Tibial nerve (tissue), 4 donors: ENCODE data around the gene NPEPPS. TPM values are rescaled to one million over a fixed set of nuclear protein-coding genes. Genes with fewer than 3 reads are reported as not detected.
"Not testable (repeated sequence)": the region's sequence is repeated elsewhere in the genome, so short reads cannot be mapped to it uniquely, and the experiment has no call there.

Experiments used
- DNase-seq, 2 donors: peaks; one replicate each; pipeline ENCODE4 v3.0.0-alpha.2; 2019; ENCODE audit warnings: low spot score in 2 of 2
- H3K27ac ChIP-seq, 4 donors: fragments of 200-600 bp; sonication (generic) in 3 of 4; one replicate each; pipeline ENCODE4 v1.5.1; 2017 to 2019; ENCODE audit warnings: mild to moderate bottlenecking in 1 of 4
- H3K27me3 ChIP-seq, 2 donors: fragments of 200-600 bp; sonication (generic) in 1 of 2; one replicate each; pipeline versions ENCODE4 v1.5.1 to v1.6.0; 2017 to 2019
- H3K36me3 ChIP-seq, 3 donors: fragments of 200-600 bp; sonication (generic); one replicate each; pipeline ENCODE4 v1.5.1; 2018 to 2019
- H3K4me1 ChIP-seq, 4 donors: fragments of 200-600 bp; sonication (generic) in 3 of 4; one replicate each; pipeline ENCODE4 v1.5.1; 2017 to 2019
- H3K4me3 ChIP-seq, 4 donors: fragments of 200-600 bp; sonication (generic) in 3 of 4; one replicate each; pipeline ENCODE4 v1.5.1; 2017 to 2019; ENCODE audit warnings: mild to moderate bottlenecking in 1 of 4, moderate library complexity in 1 of 4
- H3K9me3 ChIP-seq, 4 donors: fragments of 200-600 bp; sonication (generic) in 3 of 4; one replicate each; pipeline ENCODE4 v1.5.1; 2017 to 2019
- WGBS, 2 donors: methylation state at CpG; one replicate each; pipeline ENCODE4 v1.1.5; 2018; 5-methylcytosine and 5-hydroxymethylcytosine counted together
- total RNA-seq, 4 donors: library from RNA; depleted of rRNA; stranded (reverse); fragments of >200 nt; gene quantifications; one replicate each; pipeline ENCODE4 v1.1.0, GENCODE V29; 2016
- TF ChIP-seq, protein P1 (sequence below), 5 experiments: fragments of 200-600 bp in 3 of 5; fragments of 450-650 bp in 2 of 5; sonication (generic) in 3 of 5; IDR thresholded peaks; one replicate each; pipeline ENCODE4 v1.5.1; 2016 to 2019; ENCODE audit warnings: antibody characterized with exemption in 5 of 5, mild to moderate bottlenecking in 3 of 5, moderate library complexity in 2 of 5

NPEPPS gene, protein sequence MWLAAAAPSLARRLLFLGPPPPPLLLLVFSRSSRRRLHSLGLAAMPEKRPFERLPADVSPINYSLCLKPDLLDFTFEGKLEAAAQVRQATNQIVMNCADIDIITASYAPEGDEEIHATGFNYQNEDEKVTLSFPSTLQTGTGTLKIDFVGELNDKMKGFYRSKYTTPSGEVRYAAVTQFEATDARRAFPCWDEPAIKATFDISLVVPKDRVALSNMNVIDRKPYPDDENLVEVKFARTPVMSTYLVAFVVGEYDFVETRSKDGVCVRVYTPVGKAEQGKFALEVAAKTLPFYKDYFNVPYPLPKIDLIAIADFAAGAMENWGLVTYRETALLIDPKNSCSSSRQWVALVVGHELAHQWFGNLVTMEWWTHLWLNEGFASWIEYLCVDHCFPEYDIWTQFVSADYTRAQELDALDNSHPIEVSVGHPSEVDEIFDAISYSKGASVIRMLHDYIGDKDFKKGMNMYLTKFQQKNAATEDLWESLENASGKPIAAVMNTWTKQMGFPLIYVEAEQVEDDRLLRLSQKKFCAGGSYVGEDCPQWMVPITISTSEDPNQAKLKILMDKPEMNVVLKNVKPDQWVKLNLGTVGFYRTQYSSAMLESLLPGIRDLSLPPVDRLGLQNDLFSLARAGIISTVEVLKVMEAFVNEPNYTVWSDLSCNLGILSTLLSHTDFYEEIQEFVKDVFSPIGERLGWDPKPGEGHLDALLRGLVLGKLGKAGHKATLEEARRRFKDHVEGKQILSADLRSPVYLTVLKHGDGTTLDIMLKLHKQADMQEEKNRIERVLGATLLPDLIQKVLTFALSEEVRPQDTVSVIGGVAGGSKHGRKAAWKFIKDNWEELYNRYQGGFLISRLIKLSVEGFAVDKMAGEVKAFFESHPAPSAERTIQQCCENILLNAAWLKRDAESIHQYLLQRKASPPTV
- total RNA-seq = 100 to 1,000 TPM; 102 to 118 (median 115) TPM

DNA sequence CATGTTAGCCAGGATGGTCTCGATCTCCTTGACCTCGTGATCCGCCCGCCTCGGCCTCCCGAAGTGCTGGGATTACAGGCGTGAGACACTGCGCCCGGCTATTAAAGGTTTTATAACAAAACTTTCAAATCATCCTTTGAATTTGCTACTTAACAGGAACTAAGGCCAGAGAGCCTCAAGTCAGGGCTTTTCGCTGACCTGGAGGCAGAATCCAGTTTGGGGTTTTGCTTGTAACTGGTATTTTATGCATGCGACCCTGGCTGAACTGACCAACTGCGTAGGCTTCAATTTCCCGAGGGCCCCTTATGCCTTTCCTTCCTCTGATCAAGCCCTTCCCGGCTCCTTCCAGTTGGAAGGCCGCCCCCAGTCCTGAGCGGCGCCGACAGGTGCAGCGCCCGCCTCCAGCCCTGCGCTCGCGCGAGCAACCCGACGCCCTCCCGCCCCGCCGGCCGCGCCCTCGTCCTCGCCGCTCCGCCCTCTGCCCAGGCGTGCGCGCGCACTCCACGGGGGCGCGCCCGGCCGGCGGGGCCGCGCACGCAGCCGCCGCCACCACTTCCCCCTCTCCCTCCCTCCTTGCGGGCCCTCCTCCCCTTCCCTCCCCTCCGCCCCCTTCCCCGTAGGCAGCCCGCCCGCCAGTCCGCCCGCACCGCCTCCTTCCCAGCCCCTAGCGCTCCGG is at the start of gene NPEPPS:
NPEPPS (plus strand) TSS at position 552 of the 676 bp plus-strand sequence. CDS start 193 bp downstream, outside the sequence.
- WGBS, 2 donors = 15 to 16% methylated on average over 32 to 35 of the region's 60 CpGs

DNA sequence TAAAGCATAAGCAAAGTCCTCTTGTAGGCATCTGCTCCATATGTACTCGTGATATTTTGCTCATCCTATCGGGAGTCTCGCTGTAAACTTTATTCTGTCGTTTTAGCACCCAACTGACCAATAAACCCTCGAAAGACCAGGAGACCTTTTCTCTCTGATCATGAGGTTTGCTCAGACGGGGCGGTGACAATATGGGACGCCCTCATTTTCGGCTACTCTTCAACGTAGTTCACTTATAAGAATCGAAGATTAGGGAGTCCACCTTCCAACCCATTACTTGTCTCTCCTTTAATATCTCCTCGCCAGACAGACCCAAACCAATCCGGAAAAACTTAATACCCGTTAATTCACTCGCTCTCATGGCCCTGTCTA is 39.1 kb upstream of the NPEPPS start:
- H3K9me3 ChIP-seq, H3K4me1 ChIP-seq, DNase-seq, H3K27me3 ChIP-seq: not testable (repeated sequence)
- Histone ChIP-seq H3K4me3 (peak overlapping the region; percentile 44 to 57 (median 51)), H3K36me3 (peaks cover 0 to 24% (median 0%) of the 10 kb centered on the region in 3 donors), H3K27ac (peak overlapping the region; percentile 56 to 93 (median 84))
- WGBS, 2 donors = 7 to 18% methylated on average over 15 of the region's 15 CpGs

More for the DNA sequence above, at the start of gene NPEPPS:
- H3K4me1 ChIP-seq = peaks cover 0 to 17% (median 7%) of the 10 kb centered on the region in 4 donors
- peak; percentile 64 to 70 for DNase-seq
- H3K4me3 ChIP-seq = peak within 1 kb of the TSS; percentile 62 to 73 (median 64)
- not testable (repeated sequence) for H3K36me3 ChIP-seq, H3K9me3 ChIP-seq, H3K27me3 ChIP-seq
- H3K27ac ChIP-seq = peak within 1 kb of the TSS; percentile 82 to 94 (median 88)

DNA sequence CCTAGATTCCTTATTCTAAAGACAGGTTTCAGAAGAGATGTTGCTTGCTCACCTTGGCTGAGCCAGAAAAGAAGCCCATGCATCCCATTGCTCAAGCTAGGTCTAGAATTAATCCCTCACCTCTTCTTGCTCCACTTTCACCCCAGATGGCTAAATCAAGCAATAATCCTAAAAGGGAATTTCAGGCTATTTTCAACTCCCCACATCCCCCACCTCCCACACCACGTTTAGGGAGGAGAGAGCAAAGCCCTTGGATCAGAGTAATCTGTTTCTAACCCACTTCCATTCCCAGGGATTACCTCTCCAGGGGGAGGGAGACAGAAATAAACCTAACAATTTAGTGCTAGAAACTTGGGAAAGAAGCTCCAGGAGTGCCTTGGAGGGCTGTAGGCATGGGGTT is 31.8 kb upstream of the NPEPPS start:
- H3K36me3 ChIP-seq, H3K4me1 ChIP-seq, H3K9me3 ChIP-seq, H3K27me3 ChIP-seq, H3K4me3 ChIP-seq, H3K27ac ChIP-seq, DNase-seq: not testable (repeated sequence)
- WGBS, 2 donors = 13 to 22% methylated on average over 1 of the region's 1 CpG

DNA sequence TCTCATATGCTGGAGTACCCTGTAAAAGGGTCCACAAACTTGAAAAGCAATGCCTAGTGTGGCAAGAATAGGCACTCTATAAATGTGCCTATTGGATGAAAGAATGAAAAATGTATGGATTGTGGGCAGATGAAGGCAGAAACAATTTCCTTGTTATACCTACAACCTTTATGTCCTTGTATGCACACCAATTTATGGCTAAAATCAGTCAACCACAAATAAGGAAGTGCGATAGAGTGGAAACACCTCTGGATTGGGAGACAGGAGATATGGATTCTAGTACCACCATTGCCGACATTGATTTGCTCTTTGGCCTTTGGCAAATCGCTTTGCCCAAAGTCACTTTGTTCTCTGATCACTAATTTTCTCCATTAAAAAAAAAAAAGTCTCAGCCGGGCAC is 31.4 kb upstream of the NPEPPS start:
- 85 to 92% methylated on average over 4 of the region's 4 CpGs for WGBS, 2 donors
- DNase-seq, H3K36me3 ChIP-seq, H3K4me1 ChIP-seq, H3K9me3 ChIP-seq, H3K27me3 ChIP-seq, H3K27ac ChIP-seq, H3K4me3 ChIP-seq: not testable (repeated sequence)

DNA sequence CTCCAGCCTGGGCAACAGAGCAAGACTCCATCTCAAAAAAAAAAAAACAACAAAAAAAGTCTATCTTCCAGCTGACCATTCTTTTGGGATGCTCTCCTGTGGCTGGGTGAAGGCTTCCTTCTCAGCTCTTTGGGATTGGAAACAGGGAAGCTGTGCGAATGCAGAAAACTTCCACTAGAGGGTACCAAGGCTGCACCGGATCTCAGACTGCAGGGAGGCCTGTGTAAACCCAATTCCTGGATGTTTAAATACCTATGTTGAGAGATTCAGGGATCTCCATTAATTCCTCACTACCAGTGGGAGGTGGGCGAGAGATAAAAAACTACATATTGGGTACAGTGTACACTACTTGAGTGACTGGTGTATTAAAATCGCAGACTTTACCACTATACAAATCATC is 30.3 kb upstream of the NPEPPS start:
- not testable (repeated sequence) for H3K9me3 ChIP-seq, H3K4me1 ChIP-seq, H3K27me3 ChIP-seq, H3K27ac ChIP-seq, H3K36me3 ChIP-seq, H3K4me3 ChIP-seq
- WGBS, 2 donors = 51 to 56% methylated on average over 4 of the region's 4 CpGs
- DNase-seq = peak in 1 of 2 donors; percentile 8
- TF ChIP-seq, protein P1, sequence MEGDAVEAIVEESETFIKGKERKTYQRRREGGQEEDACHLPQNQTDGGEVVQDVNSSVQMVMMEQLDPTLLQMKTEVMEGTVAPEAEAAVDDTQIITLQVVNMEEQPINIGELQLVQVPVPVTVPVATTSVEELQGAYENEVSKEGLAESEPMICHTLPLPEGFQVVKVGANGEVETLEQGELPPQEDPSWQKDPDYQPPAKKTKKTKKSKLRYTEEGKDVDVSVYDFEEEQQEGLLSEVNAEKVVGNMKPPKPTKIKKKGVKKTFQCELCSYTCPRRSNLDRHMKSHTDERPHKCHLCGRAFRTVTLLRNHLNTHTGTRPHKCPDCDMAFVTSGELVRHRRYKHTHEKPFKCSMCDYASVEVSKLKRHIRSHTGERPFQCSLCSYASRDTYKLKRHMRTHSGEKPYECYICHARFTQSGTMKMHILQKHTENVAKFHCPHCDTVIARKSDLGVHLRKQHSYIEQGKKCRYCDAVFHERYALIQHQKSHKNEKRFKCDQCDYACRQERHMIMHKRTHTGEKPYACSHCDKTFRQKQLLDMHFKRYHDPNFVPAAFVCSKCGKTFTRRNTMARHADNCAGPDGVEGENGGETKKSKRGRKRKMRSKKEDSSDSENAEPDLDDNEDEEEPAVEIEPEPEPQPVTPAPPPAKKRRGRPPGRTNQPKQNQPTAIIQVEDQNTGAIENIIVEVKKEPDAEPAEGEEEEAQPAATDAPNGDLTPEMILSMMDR (IDR thresholded peaks at IDR 0.05) = peak in 4 of 5 experiments; percentile 24 to 40 (median 35)

DNA sequence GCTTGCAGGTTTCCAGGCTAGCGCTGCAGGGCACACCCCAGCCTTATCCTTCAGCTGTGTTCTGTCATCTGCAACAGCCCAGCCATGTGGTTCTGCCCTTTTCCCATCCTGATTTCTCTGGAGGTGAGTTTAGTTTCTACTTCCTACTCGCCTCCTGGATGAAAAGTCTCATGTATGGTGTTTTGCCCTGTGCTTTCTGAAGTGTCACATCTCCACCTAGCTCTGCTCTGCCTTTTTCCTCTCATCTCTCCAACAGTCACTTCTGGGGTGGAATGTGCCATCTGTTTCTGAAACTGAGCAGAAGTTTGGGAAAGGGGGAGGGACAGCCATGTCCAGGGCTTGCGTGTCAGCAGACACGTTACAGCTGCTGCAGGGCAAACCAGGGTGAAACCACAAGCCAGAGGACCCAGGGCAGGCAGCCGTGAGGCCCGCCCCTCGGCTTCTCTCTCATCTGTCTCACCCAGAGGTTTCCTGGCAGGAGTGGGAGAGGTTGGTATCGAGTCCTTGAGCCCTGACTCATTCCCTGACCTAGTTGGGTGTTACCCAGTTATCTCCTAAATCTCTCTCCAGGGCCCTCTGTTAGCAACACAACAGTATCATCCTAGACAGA is 28.7 kb upstream of the NPEPPS start:
- not testable (repeated sequence) for H3K4me1 ChIP-seq, H3K4me3 ChIP-seq, H3K27me3 ChIP-seq, H3K36me3 ChIP-seq, H3K9me3 ChIP-seq, DNase-seq
- WGBS, 2 donors = 58 to 69% methylated on average over 2 to 3 of the region's 8 CpGs
- peak overlapping the region in 3 of 4 donors; percentile 11 to 69 (median 63) for H3K27ac ChIP-seq

DNA sequence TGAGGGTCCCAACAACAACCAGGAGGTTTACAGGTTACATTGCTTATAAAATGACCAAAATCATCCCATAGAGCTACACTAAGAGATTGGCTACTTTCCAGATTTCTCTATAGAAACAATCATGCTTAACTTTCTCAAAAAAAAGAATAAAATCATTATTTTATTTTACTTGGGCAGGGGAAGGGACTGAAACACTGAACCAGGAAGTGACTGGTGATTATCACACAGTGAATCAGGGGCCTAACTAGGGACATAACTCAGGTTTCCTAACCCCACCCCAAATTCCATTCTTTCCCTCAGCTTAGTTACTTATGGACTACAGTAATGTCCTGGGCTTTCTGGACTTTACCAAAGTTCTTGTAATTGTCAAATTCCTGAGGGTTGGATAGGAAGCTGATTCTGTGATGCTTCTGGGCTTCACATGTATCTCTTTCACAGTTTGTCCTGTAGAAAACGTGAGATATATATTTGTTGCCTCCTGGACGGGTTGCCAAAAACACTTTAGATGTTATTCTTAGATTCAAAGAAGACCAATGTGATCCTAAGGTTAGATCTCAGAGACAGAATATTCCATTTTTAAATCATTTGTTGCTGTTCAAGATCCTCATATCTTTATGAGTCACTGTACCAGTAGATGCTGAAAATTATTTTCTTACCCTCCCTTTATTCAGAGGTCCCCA is 28.0 kb upstream of the NPEPPS start:
- not testable (repeated sequence) for H3K4me3 ChIP-seq, H3K4me1 ChIP-seq, DNase-seq, H3K36me3 ChIP-seq, H3K27me3 ChIP-seq, H3K9me3 ChIP-seq
- WGBS, 2 donors = 45 to 52% methylated on average over 2 of the region's 2 CpGs
- H3K27ac ChIP-seq = peak overlapping the region in 3 of 4 donors; percentile 11 to 69 (median 63)

DNA sequence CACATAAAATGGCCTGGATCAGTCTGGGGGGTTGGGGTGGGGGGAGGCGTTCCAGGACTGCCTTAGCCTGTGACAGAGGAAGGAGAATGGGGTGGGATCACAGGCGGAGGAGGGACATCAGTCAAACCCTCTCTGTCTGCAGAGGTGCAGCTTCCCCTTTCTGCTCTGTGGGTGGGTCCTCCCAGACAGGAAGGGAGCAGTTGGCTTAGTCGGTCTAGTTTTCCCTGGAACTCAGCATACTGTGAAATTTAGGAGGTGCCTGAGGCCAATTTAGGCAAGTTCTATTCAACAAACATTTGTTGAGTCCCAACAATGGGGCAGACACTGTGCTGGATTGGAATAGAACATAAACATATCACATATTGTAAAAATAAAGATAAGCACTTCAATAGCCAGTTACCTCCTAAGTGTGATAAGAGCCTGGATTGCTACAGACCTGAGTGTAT is 19.2 kb upstream of the NPEPPS start:
- H3K27me3 ChIP-seq, H3K4me1 ChIP-seq, H3K4me3 ChIP-seq, H3K9me3 ChIP-seq, H3K27ac ChIP-seq, H3K36me3 ChIP-seq, DNase-seq: not testable (repeated sequence)
- WGBS, 2 donors = 13 to 19% methylated on average over 3 of the region's 3 CpGs

DNA sequence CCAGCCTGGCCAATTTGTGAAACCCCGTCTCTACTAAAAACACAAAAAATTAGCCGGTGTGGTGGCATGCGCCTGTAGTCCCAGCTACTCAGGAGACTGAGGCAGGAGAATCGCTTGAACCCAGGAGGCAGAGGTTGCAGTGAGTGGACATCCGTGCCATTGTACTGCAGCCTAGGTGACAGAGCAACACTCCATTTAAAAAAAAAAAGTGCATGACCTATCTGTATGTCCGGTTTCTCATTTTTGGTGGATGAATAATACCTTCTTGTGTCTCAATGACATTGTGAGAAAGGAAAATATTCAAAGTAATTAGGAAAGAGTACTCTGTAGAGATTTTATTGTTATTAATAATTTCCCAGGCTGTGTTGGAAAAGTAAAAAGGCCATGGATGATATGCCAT is 17.6 kb upstream of the NPEPPS start:
- not testable (repeated sequence) for H3K4me1 ChIP-seq, H3K27ac ChIP-seq, DNase-seq, H3K9me3 ChIP-seq, H3K36me3 ChIP-seq, H3K27me3 ChIP-seq, H3K4me3 ChIP-seq
- 70 to 72% methylated on average over 6 of the region's 6 CpGs for WGBS, 2 donors

DNA sequence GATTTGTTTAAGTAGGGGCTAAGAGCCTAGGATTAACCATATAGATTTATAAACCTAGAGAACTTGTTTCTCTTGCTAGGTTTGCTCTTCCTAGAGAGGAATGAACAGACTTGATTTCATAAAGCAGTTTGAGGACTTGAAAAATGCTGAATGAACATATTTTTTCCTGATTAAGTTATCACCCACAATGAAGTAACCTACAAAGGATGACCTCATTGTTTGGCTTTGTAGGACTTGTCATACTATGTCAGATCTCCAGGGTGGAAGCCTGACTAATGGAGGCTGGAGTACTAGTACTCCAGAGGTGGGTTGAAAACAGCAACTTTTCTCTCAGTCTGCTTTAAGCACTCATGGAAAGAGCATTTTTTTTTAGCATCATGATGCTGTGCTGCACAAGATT is 12.0 kb upstream of the NPEPPS start:
- not testable (repeated sequence) for H3K27ac ChIP-seq, H3K27me3 ChIP-seq, H3K9me3 ChIP-seq, H3K36me3 ChIP-seq, DNase-seq, H3K4me3 ChIP-seq, H3K4me1 ChIP-seq

DNA sequence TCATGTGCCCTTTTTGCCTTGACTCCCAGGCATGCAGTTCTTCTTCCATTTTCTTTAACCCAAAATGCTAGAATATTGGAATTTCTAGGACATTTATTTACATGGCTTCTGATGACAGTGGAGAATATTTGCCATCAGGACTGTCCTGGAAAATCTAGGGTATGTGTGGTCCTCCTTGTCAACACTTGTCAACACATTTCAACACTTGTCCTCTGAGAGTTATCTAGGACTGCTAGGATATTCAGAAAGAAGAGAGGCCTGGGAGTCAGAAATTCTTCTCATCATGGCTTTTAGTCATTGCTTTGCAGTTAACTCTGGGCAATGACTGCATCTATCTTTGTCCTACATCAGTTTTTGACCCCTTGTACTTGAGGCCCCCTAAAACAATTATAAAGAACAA is 11.5 kb upstream of the NPEPPS start:
- not testable (repeated sequence) for H3K27me3 ChIP-seq, H3K4me3 ChIP-seq, H3K27ac ChIP-seq

More for the DNA sequence above, 11.5 kb upstream of the NPEPPS start:
- not testable (repeated sequence) for H3K9me3 ChIP-seq, H3K4me1 ChIP-seq, H3K36me3 ChIP-seq, DNase-seq
